IMR-90 (cell line): ENCODE results near the gene KDM3B. TPM values are rescaled to one million over a fixed set of nuclear protein-coding genes. Genes with fewer than 3 reads are reported as not detected.

Experiments used
- ATAC-seq: fragments of 200-7000 bp; cut with Tn5 transposase; 2 replicates; pipeline ENCODE4 v1.9.1; 2020; ENCODE audit warnings: low read depth, mild to moderate bottlenecking, moderate library complexity
- BruUV-seq: library from RNA; stranded (reverse); fragments of 400-500 nt; replicated peaks from 2 replicates; lab custom pipeline; 2021; lab: Mats Ljungman, UMichigan
- CTCF ChIA-PET: fragments of 300-600 bp; formaldehyde crosslinking; extraction: SDS; loops from one replicate; lab custom pipeline; 2021; ENCODE audit warnings: antibody characterized with exemption; lab: Yijun Ruan, JAX
- POLR2A ChIA-PET: fragments of 300-600 bp; sonication (Branson Sonifier 250); formaldehyde crosslinking; loops from one replicate; lab custom pipeline; 2022; ENCODE audit warnings: antibody characterized with exemption; ENCODE audit not compliant: unreplicated experiment; lab: Charles Lee
- DNase-seq: peaks from one replicate; pipeline ENCODE4 v3.0.0; 2013
- H2AFZ ChIP-seq: replicated peaks from 2 replicates; pipeline ENCODE3; 2013; ENCODE audit warnings: low read length, mild to moderate bottlenecking; ENCODE audit not compliant: poor library complexity
- H2AK5ac ChIP-seq: 2 replicates; pipeline ENCODE4 v1.6.1; 2013; ENCODE audit warnings: low read depth, low read length, inconsistent platforms
- H2AK9ac ChIP-seq: replicated peaks from 2 replicates; pipeline ENCODE3; 2013; ENCODE audit warnings: mild to moderate bottlenecking, low read depth, low read length, moderate library complexity; ENCODE audit not compliant: poor library complexity
- H2BK120ac ChIP-seq: 2 replicates; pipeline ENCODE4 v1.6.1; 2013; ENCODE audit warnings: low read depth, low read length, inconsistent platforms
- H2BK15ac ChIP-seq: 3 replicates; pipeline ENCODE4 v1.6.1; 2013; ENCODE audit warnings: low read depth, low read length, inconsistent platforms
- H2BK20ac ChIP-seq: 2 replicates; pipeline ENCODE4 v1.6.1; 2013; ENCODE audit warnings: low read depth, mild to moderate bottlenecking, inconsistent platforms, low read length, moderate library complexity
- H2BK5ac ChIP-seq: 2 replicates; pipeline ENCODE4 v1.6.1; 2013; ENCODE audit warnings: mild to moderate bottlenecking, low read depth, low read length, inconsistent platforms; ENCODE audit not compliant: poor library complexity, severe bottlenecking
- H3K14ac ChIP-seq: replicated peaks from 2 replicates; pipeline ENCODE4 v1.6.1; 2013; ENCODE audit warnings: low read depth, low read length, inconsistent platforms
- H3K18ac ChIP-seq: 2 replicates; pipeline ENCODE4 v1.6.1; 2013; ENCODE audit warnings: low read depth, low read length, control low read depth
- H3K23ac ChIP-seq: 2 replicates; pipeline ENCODE4 v1.6.1; 2013; ENCODE audit warnings: low read depth, low read length, inconsistent platforms
- H3K27ac ChIP-seq: 2 replicates; pipeline ENCODE4 v1.5.1; 2013; ENCODE audit warnings: mild to moderate bottlenecking, control low read depth, low read length; ENCODE audit not compliant: insufficient read depth
- H3K27me3 ChIP-seq: 2 replicates; pipeline ENCODE4 v1.6.1; 2013; ENCODE audit warnings: low read length; ENCODE audit not compliant: control insufficient read depth, insufficient read depth
- H3K36me3 ChIP-seq: 2 replicates; pipeline ENCODE4 v1.6.1; 2013; ENCODE audit warnings: low read length, mixed read lengths; ENCODE audit not compliant: control insufficient read depth, insufficient read depth
- H3K4ac ChIP-seq: 2 replicates; pipeline ENCODE4 v1.6.1; 2013; ENCODE audit warnings: low read depth, low read length, inconsistent platforms
- H3K4me1 ChIP-seq: 2 replicates; pipeline ENCODE4 v1.6.1; 2013; ENCODE audit warnings: low read length, mixed read lengths; ENCODE audit not compliant: control insufficient read depth, insufficient read depth
- H3K4me2 ChIP-seq: 2 replicates; pipeline ENCODE4 v1.6.1; 2013; ENCODE audit warnings: low read depth, mild to moderate bottlenecking, control low read depth, low read length, moderate library complexity
- H3K4me3 ChIP-seq: 2 replicates; pipeline ENCODE4 v1.5.1; 2013; ENCODE audit warnings: low read depth, mild to moderate bottlenecking, control low read depth, low read length, moderate library complexity; ENCODE audit not compliant: insufficient read depth
- H3K56ac ChIP-seq: 2 replicates; pipeline ENCODE4 v1.6.1; 2013; ENCODE audit warnings: low read length, inconsistent platforms; ENCODE audit not compliant: insufficient read depth; ENCODE audit errors: extremely low read depth
- H3K79me1 ChIP-seq, 2 experiments: 2 replicates each; pipeline ENCODE4 v1.6.1; 2013; ENCODE audit warnings: low read length in 2 of 2, inconsistent platforms in 1 of 2, low read depth in 1 of 2
- H3K9ac ChIP-seq: 2 replicates; pipeline ENCODE4 v1.6.1; 2013; ENCODE audit warnings: low read depth, low read length, control low read depth
- H3K9me1 ChIP-seq: 2 replicates; pipeline ENCODE4 v1.6.1; 2013; ENCODE audit warnings: low read length, inconsistent platforms; ENCODE audit not compliant: insufficient read depth
- H3K9me3 ChIP-seq: 2 replicates; pipeline ENCODE4 v1.6.1; 2013; ENCODE audit warnings: low read length; ENCODE audit not compliant: control insufficient read depth, insufficient read depth
- H4K20me1 ChIP-seq: 2 replicates; pipeline ENCODE4 v1.6.1; 2013; ENCODE audit warnings: low read length, inconsistent platforms; ENCODE audit not compliant: insufficient read depth
- H4K5ac ChIP-seq: 2 replicates; pipeline ENCODE4 v1.6.1; 2013; ENCODE audit warnings: mild to moderate bottlenecking, low read depth, low read length, control low read depth
- H4K8ac ChIP-seq, 2 experiments: 2 replicates each; pipeline ENCODE4 v1.6.1; 2013; ENCODE audit warnings: low read depth in 2 of 2, low read length in 2 of 2, control low read depth in 1 of 2, inconsistent platforms in 1 of 2
- H4K91ac ChIP-seq: 2 replicates; pipeline ENCODE4 v1.6.1; 2013; ENCODE audit warnings: low read depth, low read length, inconsistent platforms; ENCODE audit not compliant: insufficient read depth
- BHLHE40 ChIP-seq: fragments of 150-350 bp; IDR thresholded peaks from 2 replicates; pipeline ENCODE4 v1.6.1; 2016; ENCODE audit warnings: mild to moderate bottlenecking, low read depth, low read length
- CEBPB ChIP-seq: IDR thresholded peaks from 2 replicates; pipeline ENCODE4 v1.6.1; 2012; ENCODE audit warnings: low read depth, low read length, improper control_type of control experiment
- CHD1 ChIP-seq: IDR thresholded peaks from 2 replicates; pipeline ENCODE4 v1.6.1; 2012; ENCODE audit warnings: low read depth, low read length, improper control_type of control experiment
- ELK1 ChIP-seq: fragments of 150-350 bp; IDR thresholded peaks from 2 replicates; pipeline ENCODE4 v1.6.1; 2016; ENCODE audit warnings: low read depth, mild to moderate bottlenecking, low read length, moderate library complexity, borderline replicate concordance
- FOS ChIP-seq: fragments of 150-350 bp; IDR thresholded peaks from 2 replicates; pipeline ENCODE4 v1.6.1; 2016; ENCODE audit warnings: low read depth, low read length
- MAFK ChIP-seq: IDR thresholded peaks from 2 replicates; pipeline ENCODE4 v1.6.1; 2012; ENCODE audit warnings: low read depth, low read length, improper control_type of control experiment
- MAZ ChIP-seq: IDR thresholded peaks from 2 replicates; pipeline ENCODE4 v1.6.1; 2012; ENCODE audit warnings: low read depth, mild to moderate bottlenecking, low read length, improper control_type of control experiment, moderate library complexity, borderline replicate concordance
- MXI1 ChIP-seq: IDR thresholded peaks from 2 replicates; pipeline ENCODE4 v1.6.1; 2012; ENCODE audit warnings: low read depth, mild to moderate bottlenecking, low read length, moderate library complexity, borderline replicate concordance
- NFE2L2 ChIP-seq: fragments of 150-350 bp; IDR thresholded peaks from 2 replicates; pipeline ENCODE4 v1.6.1; 2016; ENCODE audit warnings: low read depth, mild to moderate bottlenecking, low read length
- POLR2A ChIP-seq: IDR thresholded peaks from 2 replicates; pipeline ENCODE4 v1.6.1; 2012; ENCODE audit warnings: mild to moderate bottlenecking, low read depth, low read length
- RAD21 ChIP-seq: IDR thresholded peaks from 2 replicates; pipeline ENCODE4 v1.6.1; 2012; ENCODE audit warnings: low read length, improper control_type of control experiment
- RCOR1 ChIP-seq: IDR thresholded peaks from 2 replicates; pipeline ENCODE4 v1.6.1; 2012; ENCODE audit warnings: mild to moderate bottlenecking, low read length, improper control_type of control experiment; ENCODE audit not compliant: insufficient replicate concordance
- RFX5 ChIP-seq: IDR thresholded peaks from 2 replicates; pipeline ENCODE4 v1.8.0; 2012; ENCODE audit warnings: low read depth, mild to moderate bottlenecking, low read length, moderate library complexity
- SMC3 ChIP-seq: fragments of 150-350 bp; IDR thresholded peaks from 2 replicates; pipeline ENCODE4 v1.6.1; 2016; ENCODE audit warnings: low read depth, mild to moderate bottlenecking, antibody characterized with exemption, low read length, moderate library complexity
- USF2 ChIP-seq: fragments of 150-350 bp; IDR thresholded peaks from 2 replicates; pipeline ENCODE4 v1.6.1; 2017; ENCODE audit warnings: mild to moderate bottlenecking, antibody characterized with exemption, low read length, low read depth
- WGBS, 2 experiments: methylation state at CpG; one replicate each; pipeline versions ENCODE4 v1.1.5 to v1.1.7; 2013; ENCODE audit warnings: missing lambda C conversion rate in 2 of 2; ENCODE audit not compliant: insufficient read length in 1 of 2; ENCODE audit errors: extremely low coverage in 2 of 2; 5-methylcytosine and 5-hydroxymethylcytosine counted together
- dilution Hi-C: fragments of 300-500 bp; cut with HindIII; formaldehyde crosslinking; loops from one replicate; pipeline ENCODE4 v1.14.3; 2018; ENCODE audit warnings: low sequenced_read_pairs; ENCODE audit not compliant: unreplicated experiment
- in situ Hi-C: fragments of 300-500 bp; cut with MboI; formaldehyde crosslinking; loops from 3 replicates; pipeline ENCODE4 v1.14.3; 2019; ENCODE audit warnings: low sequenced_read_pairs, inconsistent platforms, mixed read lengths
- intact Hi-C: fragments of 100-400 bp; cut with micrococcal nuclease; formaldehyde crosslinking; loops from 2 replicates; pipeline ENCODE4 v1.10.0; 2022
- polyA plus RNA-seq, 3 experiments: library from polyadenylated mRNA; depleted of rRNA; stranded (reverse); fragments of >200 nt; gene quantifications; 2 replicates each; pipeline ENCODE4 v1.2.3, GENCODE V29; 2012; ENCODE audit warnings: low replicate concordance in 1 of 3
- total RNA-seq: library from RNA; depleted of rRNA; stranded (reverse); fragments of >200 nt; gene quantifications from 2 replicates; pipeline ENCODE4 v1.2.3, GENCODE V29; 2012
- TF ChIP-seq, protein P1 (sequence below): conservative IDR thresholded peaks from 2 replicates; pipeline ENCODE4 v1.5.1; 2012; ENCODE audit warnings: mild to moderate bottlenecking, low read depth, low read length, improper control_type of control experiment

Gene KDM3B
- total and polyA plus RNA-seq, 2 of the 4 experiments (the other 2 are of a cell fraction), result 19.4 to 35.8 TPM

DNA sequence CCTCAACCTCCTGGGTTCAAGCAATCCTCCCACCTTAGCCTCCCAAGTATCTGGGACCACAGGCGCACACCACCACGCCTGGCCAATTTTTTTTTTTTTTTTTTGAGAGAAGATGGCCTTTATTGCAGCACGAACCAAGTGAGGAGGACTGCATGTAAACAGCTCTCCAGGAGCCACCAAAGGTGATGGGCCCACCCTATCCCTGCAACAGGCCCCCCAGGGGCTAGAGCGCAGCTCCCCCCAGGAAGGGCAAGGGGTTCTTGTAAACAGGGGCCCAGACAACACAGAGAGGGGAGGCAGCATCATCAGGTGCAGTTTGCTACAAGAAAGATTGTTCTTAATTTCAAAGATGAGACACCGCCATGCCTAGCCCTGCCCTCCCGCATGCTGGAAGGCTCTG lies 100.2 kb downstream of the KDM3B start:
- H2BK15ac ChIP-seq, result no peak overlapping the region
- no peak overlapping the region for H3K4me2 ChIP-seq
- H3K27me3 ChIP-seq, result peaks cover 10% of the 10 kb centered on the region
- no peak overlapping the region for H2BK20ac ChIP-seq
- ChIA-PET CTCF (no interaction called here), POLR2A (no interaction called here)
- H3K9ac ChIP-seq, result no peak overlapping the region
- no peak overlapping the region for H3K4ac ChIP-seq
- no peak overlapping the region for H3K18ac ChIP-seq
- H3K27ac ChIP-seq, result no peak overlapping the region
- no peak overlapping the region for H3K56ac ChIP-seq
- no peak overlapping the region for H2AFZ ChIP-seq
- H3K4me3 ChIP-seq, result no peak overlapping the region
- H3K23ac ChIP-seq, result no peak overlapping the region
- no peaks in the 10 kb centered on the region for H3K9me3 ChIP-seq
- intact Hi-C loops (no loop called here), in situ Hi-C loops (no loop called here), dilution Hi-C loops (no loop called here)
- no peaks in the 10 kb centered on the region for H3K9me1 ChIP-seq
- no peak overlapping the region for H2BK5ac ChIP-seq
- no peak overlapping the region for H4K8ac ChIP-seq
- no peaks in the 10 kb centered on the region; the same call in 1 of the 2 replicates for H3K4me1 ChIP-seq
- no peak overlapping the region for H2AK5ac ChIP-seq
- H2AK9ac ChIP-seq, result no peak overlapping the region
- DNase-seq (no peak), ATAC-seq (no peak)
- no peaks in the 10 kb centered on the region for H3K36me3 ChIP-seq
- no peaks in the 10 kb centered on the region for H4K20me1 ChIP-seq
- TF ChIP-seq RAD21, result no peak
- TF ChIP-seq, protein P1, sequence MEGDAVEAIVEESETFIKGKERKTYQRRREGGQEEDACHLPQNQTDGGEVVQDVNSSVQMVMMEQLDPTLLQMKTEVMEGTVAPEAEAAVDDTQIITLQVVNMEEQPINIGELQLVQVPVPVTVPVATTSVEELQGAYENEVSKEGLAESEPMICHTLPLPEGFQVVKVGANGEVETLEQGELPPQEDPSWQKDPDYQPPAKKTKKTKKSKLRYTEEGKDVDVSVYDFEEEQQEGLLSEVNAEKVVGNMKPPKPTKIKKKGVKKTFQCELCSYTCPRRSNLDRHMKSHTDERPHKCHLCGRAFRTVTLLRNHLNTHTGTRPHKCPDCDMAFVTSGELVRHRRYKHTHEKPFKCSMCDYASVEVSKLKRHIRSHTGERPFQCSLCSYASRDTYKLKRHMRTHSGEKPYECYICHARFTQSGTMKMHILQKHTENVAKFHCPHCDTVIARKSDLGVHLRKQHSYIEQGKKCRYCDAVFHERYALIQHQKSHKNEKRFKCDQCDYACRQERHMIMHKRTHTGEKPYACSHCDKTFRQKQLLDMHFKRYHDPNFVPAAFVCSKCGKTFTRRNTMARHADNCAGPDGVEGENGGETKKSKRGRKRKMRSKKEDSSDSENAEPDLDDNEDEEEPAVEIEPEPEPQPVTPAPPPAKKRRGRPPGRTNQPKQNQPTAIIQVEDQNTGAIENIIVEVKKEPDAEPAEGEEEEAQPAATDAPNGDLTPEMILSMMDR, result no peak
- no peak for TF ChIP-seq MXI1
- no peak for TF ChIP-seq CHD1
- TF ChIP-seq RCOR1, result no peak
- TF ChIP-seq USF2, result no peak
- TF ChIP-seq FOS, result no peak
- no peak for TF ChIP-seq CEBPB
- TF ChIP-seq NFE2L2, result no peak
- TF ChIP-seq MAZ, result no peak
- TF ChIP-seq RFX5, result no peak
- TF ChIP-seq BHLHE40, result no peak
- TF ChIP-seq SMC3, result no peak
- no peak for TF ChIP-seq POLR2A
- TF ChIP-seq MAFK, result no peak
- no peak for TF ChIP-seq ELK1
- no peaks in the 10 kb centered on the region for H3K79me1 ChIP-seq
- H2BK120ac ChIP-seq, result no peak overlapping the region
- WGBS, 2 experiments, result 100% methylated on average over 2 of the region's 6 CpGs; no CpG with 5 or more reads in 1 of the 2 experiments
- H4K5ac ChIP-seq, result no peak overlapping the region
- H3K14ac ChIP-seq, result no peak overlapping the region
- no TSS peak for BruUV-seq
- H4K91ac ChIP-seq, result no peak overlapping the region
